ENCODE data around the gene DEPDC1.

DNA sequence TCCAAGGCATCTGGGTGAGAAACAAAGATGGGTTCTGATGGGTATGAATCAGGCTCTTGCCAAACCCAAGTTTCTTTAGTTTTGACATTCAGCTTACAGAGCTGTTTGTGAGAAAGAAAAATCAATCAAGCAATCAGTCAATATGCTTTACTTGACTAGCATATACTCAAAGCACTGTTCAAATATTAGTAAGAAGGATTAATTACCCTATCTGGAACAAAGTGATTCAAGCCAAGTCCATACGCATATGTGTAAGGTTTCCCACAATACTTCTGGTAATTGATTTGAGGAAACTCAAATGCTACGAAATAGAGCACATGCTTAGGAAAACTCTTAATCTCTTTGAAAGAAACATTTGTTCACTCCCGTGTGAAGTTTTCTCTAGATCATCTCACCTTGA is 65.8 kb downstream of the DEPDC1 start:
- TF ChIP-seq, protein P1, sequence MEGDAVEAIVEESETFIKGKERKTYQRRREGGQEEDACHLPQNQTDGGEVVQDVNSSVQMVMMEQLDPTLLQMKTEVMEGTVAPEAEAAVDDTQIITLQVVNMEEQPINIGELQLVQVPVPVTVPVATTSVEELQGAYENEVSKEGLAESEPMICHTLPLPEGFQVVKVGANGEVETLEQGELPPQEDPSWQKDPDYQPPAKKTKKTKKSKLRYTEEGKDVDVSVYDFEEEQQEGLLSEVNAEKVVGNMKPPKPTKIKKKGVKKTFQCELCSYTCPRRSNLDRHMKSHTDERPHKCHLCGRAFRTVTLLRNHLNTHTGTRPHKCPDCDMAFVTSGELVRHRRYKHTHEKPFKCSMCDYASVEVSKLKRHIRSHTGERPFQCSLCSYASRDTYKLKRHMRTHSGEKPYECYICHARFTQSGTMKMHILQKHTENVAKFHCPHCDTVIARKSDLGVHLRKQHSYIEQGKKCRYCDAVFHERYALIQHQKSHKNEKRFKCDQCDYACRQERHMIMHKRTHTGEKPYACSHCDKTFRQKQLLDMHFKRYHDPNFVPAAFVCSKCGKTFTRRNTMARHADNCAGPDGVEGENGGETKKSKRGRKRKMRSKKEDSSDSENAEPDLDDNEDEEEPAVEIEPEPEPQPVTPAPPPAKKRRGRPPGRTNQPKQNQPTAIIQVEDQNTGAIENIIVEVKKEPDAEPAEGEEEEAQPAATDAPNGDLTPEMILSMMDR (IDR thresholded peaks at IDR 0.05; ENCODE audit: low read depth, low read length) = no peak
- no peak for TF ChIP-seq EZH2phosphoT487 (IDR thresholded peaks at IDR 0.05; ENCODE audit: low read depth)
